A549 (cell line): ENCODE measurements around the gene CENPB. TPM values are rescaled to one million over a fixed set of nuclear protein-coding genes. Genes with fewer than 3 reads are reported as not detected.

Source experiments
- ATAC-seq, 2 experiments: fragments of 200-7000 bp in 1 of 2; fragments of >200 bp in 1 of 2; cut with Nextera tagmentation in 1 of 2; cut with Tn5 transposase in 1 of 2; 3 replicates each; pipeline versions ENCODE4 v1.8.0 to v1.9.1; 2018 to 2020; ENCODE audit warnings: mild to moderate bottlenecking in 1 of 2, moderate library complexity in 1 of 2
- CTCF ChIA-PET: fragments of 300-600 bp; sonication (Branson Sonifier 250); formaldehyde crosslinking; extraction: SDS; loops from one replicate; lab custom pipeline; 2021; ENCODE audit warnings: antibody characterized with exemption, inconsistent platforms; lab: Yijun Ruan, JAX
- POLR2A ChIA-PET: fragments of 350-600 bp; formaldehyde crosslinking; extraction: SDS; loops from one replicate; lab custom pipeline; 2021; ENCODE audit warnings: antibody characterized with exemption, inconsistent platforms; lab: Yijun Ruan, JAX
- DNase-seq, 2 experiments: peaks; one replicate each; pipeline versions ENCODE4 v3.0.0 to v3.0.0-alpha.2; 2011 to 2016; ENCODE audit warnings: low read depth in 1 of 2, low spot score in 1 of 2
- FAIRE-seq: peaks from 2 replicates; lab custom pipeline; 2011; peaks lifted over from hg19 to GRCh38; lab: Jason Lieb, UNC
- H3K27ac ChIP-seq, 2 experiments: fragments of >200 bp; sonication (Bioruptor Twin); formaldehyde crosslinking; 3 replicates each; pipeline ENCODE4 v1.5.1; 2016 to 2017
- H3K4me1 ChIP-seq: fragments of >200 bp; sonication (Bioruptor Twin); formaldehyde crosslinking; 3 replicates; pipeline ENCODE4 v1.6.1; 2016
- H3K4me2 ChIP-seq: fragments of >200 bp; sonication (Bioruptor Twin); formaldehyde crosslinking; 3 replicates; pipeline ENCODE4 v1.6.1; 2016
- H3K4me3 ChIP-seq: fragments of >200 bp; sonication (Bioruptor Twin); formaldehyde crosslinking; 3 replicates; pipeline ENCODE4 v1.5.1; 2016
- H3K9me3 ChIP-seq: fragments of >200 bp; sonication (Bioruptor Twin); formaldehyde crosslinking; 3 replicates; pipeline ENCODE4 v1.6.1; 2016
- EHF ChIP-seq: fragments of 250-450 bp; sonication (Bioruptor Pico); IDR thresholded peaks from 2 replicates; pipeline ENCODE4 v1.5.0; 2020; ENCODE audit warnings: mild to moderate bottlenecking
- EHMT2 ChIP-seq: fragments of 200-600 bp; sonication (generic); IDR thresholded peaks from 2 replicates; pipeline ENCODE4 v1.6.1; 2016; ENCODE audit warnings: antibody characterized with exemption, low read depth, mild to moderate bottlenecking, moderate library complexity
- EP300 ChIP-seq, 2 experiments: fragments of >200 bp; sonication (Bioruptor Twin); formaldehyde crosslinking; IDR thresholded peaks; 2 replicates in 1 of 2; 3 replicates in 1 of 2; pipeline ENCODE4 v1.6.1; 2016 to 2017
- ESRRA ChIP-seq: fragments of 150-350 bp; IDR thresholded peaks from 2 replicates; pipeline ENCODE4 v1.6.1; 2014; ENCODE audit warnings: mild to moderate bottlenecking, low read length, borderline replicate concordance
- FOSB ChIP-seq: fragments of 250-450 bp; sonication (Bioruptor Pico); IDR thresholded peaks from 2 replicates; pipeline ENCODE4 v1.5.0; 2020; ENCODE audit warnings: mild to moderate bottlenecking, moderate library complexity
- FOXS1 ChIP-seq: fragments of 250-450 bp; sonication (Bioruptor Pico); IDR thresholded peaks from 2 replicates; pipeline ENCODE4 v1.5.0; 2020; ENCODE audit warnings: mild to moderate bottlenecking, moderate library complexity
- GATA3 ChIP-seq: IDR thresholded peaks from 2 replicates; pipeline ENCODE4 v1.6.1; 2012; ENCODE audit warnings: borderline replicate concordance
- HEYL ChIP-seq: fragments of 250-450 bp; sonication (Bioruptor Pico); IDR thresholded peaks from 2 replicates; pipeline ENCODE4 v1.8.0; 2021; ENCODE audit warnings: mild to moderate bottlenecking, moderate library complexity
- HOXA7 ChIP-seq: fragments of 250-450 bp; sonication (Bioruptor Pico); IDR thresholded peaks from 2 replicates; pipeline ENCODE4 v1.5.0; 2020; ENCODE audit warnings: mild to moderate bottlenecking, moderate library complexity
- HOXB5 ChIP-seq: fragments of 250-450 bp; sonication (Bioruptor Pico); IDR thresholded peaks from 2 replicates; pipeline ENCODE4 v1.5.0; 2020; ENCODE audit warnings: mild to moderate bottlenecking, moderate library complexity
- JUN ChIP-seq, 2 experiments: fragments of >200 bp; sonication (Bioruptor Twin); formaldehyde crosslinking; IDR thresholded peaks; 2 replicates in 1 of 2; 3 replicates in 1 of 2; pipeline ENCODE4 v1.6.1; 2016 to 2017
- JUNB ChIP-seq: fragments of >200 bp; sonication (Bioruptor Twin); formaldehyde crosslinking; IDR thresholded peaks from 2 replicates; pipeline ENCODE4 v1.6.1; 2016
- MYC ChIP-seq: IDR thresholded peaks from 2 replicates; pipeline ENCODE4 v1.6.1; 2012; ENCODE audit warnings: mild to moderate bottlenecking, inconsistent platforms, low read length, improper control_type of control experiment, borderline replicate concordance
- PHF8 ChIP-seq: fragments of 200-600 bp; sonication (generic); IDR thresholded peaks from 2 replicates; pipeline ENCODE4 v1.6.1; 2016; ENCODE audit warnings: low read depth, mild to moderate bottlenecking, antibody characterized with exemption, moderate library complexity, borderline replicate concordance
- POLR2A ChIP-seq: IDR thresholded peaks from 2 replicates; pipeline ENCODE4 v1.6.1; 2012; ENCODE audit warnings: mild to moderate bottlenecking, low read length
- POLR2AphosphoS2 ChIP-seq: conservative IDR thresholded peaks from 2 replicates; pipeline ENCODE4 v1.6.1; 2012; ENCODE audit warnings: low read length, improper control_type of control experiment, inconsistent platforms
- RAD21 ChIP-seq, 2 experiments: fragments of >200 bp in 1 of 2; sonication (Bioruptor Twin) in 1 of 2; formaldehyde crosslinking in 1 of 2; IDR thresholded peaks in 1 of 2; conservative IDR thresholded peaks in 1 of 2; 2 replicates in 1 of 2; 3 replicates in 1 of 2; pipeline ENCODE4 v1.6.1; 2012 to 2018; ENCODE audit warnings: inconsistent platforms in 1 of 2
- RARB ChIP-seq: fragments of 250-450 bp; sonication (Bioruptor Pico); IDR thresholded peaks from 2 replicates; pipeline ENCODE4 v1.8.0; 2021; ENCODE audit warnings: mild to moderate bottlenecking, moderate library complexity
- RCOR1 ChIP-seq: fragments of 150-350 bp; IDR thresholded peaks from 2 replicates; pipeline ENCODE4 v1.6.1; 2014; ENCODE audit warnings: antibody characterized with exemption, low read length, low read depth
- RNF2 ChIP-seq: fragments of 200-600 bp; sonication (generic); IDR thresholded peaks from 2 replicates; pipeline ENCODE4 v1.6.1; 2016; ENCODE audit warnings: low read depth, mild to moderate bottlenecking, antibody characterized with exemption, moderate library complexity, borderline replicate concordance
- SMC3 ChIP-seq: fragments of >200 bp; sonication (Bioruptor Twin); formaldehyde crosslinking; IDR thresholded peaks from 3 replicates; pipeline ENCODE4 v1.6.1; 2018; ENCODE audit warnings: inconsistent platforms
- TFCP2L1 ChIP-seq: fragments of 250-450 bp; sonication (Bioruptor Pico); IDR thresholded peaks from 2 replicates; pipeline ENCODE4 v1.5.0; 2021; ENCODE audit warnings: mild to moderate bottlenecking
- ZFP36 ChIP-seq: fragments of 450-650 bp; IDR thresholded peaks from 2 replicates; pipeline ENCODE4 v1.6.1; 2014; ENCODE audit warnings: borderline replicate concordance; ENCODE audit not compliant: partially characterized antibody
- WGBS: methylation state at CpG from one replicate; pipeline ENCODE4 v1.1.6; 2017; ENCODE audit errors: missing lambda C conversion rate; 5-methylcytosine and 5-hydroxymethylcytosine counted together
- polyA plus RNA-seq, 4 experiments: library from polyadenylated mRNA; depleted of rRNA in 3 of 4; stranded (reverse); fragments of >200 nt; fragmentation: RNase III in 1 of 4; extraction: RNeasy Plus Mini Kit Qiagen cat#74134 plus additional on column Dnase treatment in 1 of 4; gene quantifications; 2 replicates in 3 of 4; 3 replicates in 1 of 4; pipeline ENCODE4 v1.2.3, GENCODE V29; 2011 to 2017
- TF ChIP-seq, protein P1 (sequence below): fragments of 150-350 bp; IDR thresholded peaks from 2 replicates; pipeline ENCODE4 v1.6.1; 2014; ENCODE audit warnings: low read depth, mild to moderate bottlenecking, low read length
- TF ChIP-seq, protein P2 (sequence below): IDR thresholded peaks from 2 replicates; pipeline ENCODE4 v1.6.1; 2012
- TF ChIP-seq, protein P3 (sequence below): fragments of >200 bp; sonication (Bioruptor Twin); formaldehyde crosslinking; IDR thresholded peaks from 2 replicates; pipeline ENCODE4 v1.6.1; 2016
- TF ChIP-seq, protein P4 (sequence below): fragments of 250-450 bp; sonication (Bioruptor Pico); IDR thresholded peaks from 2 replicates; pipeline ENCODE4 v1.5.0; 2021; ENCODE audit warnings: mild to moderate bottlenecking, moderate library complexity, borderline replicate concordance

CENPB gene
- polyA plus RNA-seq, 2 of the 4 experiments (the other 2 are of a cell fraction) = 42.6 to 106 TPM

DNA sequence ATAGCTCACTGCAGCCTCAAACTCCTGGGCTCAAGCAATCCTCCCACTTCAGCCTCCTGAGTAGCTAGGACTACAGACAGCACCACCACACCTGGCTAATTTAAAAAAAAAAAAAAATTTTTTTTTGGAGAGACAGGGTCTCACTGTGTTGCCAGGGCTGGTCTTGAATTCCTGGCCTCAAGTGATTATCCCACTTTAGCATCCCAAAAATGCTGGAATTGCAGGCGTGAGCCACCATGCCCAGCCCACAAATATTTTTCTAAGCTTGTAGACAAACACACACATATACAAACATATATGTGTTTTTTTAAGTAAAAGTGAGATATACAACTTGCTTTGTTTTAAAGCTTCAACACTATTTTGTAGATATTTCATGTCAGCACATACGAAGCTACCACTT, 43.3 kb downstream of the CENPB start:
- DNase-seq (no peak), FAIRE-seq (no peak), ATAC-seq (no peak)
- TF ChIP-seq, protein P1, sequence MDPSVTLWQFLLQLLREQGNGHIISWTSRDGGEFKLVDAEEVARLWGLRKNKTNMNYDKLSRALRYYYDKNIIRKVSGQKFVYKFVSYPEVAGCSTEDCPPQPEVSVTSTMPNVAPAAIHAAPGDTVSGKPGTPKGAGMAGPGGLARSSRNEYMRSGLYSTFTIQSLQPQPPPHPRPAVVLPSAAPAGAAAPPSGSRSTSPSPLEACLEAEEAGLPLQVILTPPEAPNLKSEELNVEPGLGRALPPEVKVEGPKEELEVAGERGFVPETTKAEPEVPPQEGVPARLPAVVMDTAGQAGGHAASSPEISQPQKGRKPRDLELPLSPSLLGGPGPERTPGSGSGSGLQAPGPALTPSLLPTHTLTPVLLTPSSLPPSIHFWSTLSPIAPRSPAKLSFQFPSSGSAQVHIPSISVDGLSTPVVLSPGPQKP = no peak
- TF ChIP-seq HEYL (CRISPR knock-in tag) (no peak), GATA3 (no peak), PHF8 (no peak)
- CTCF ChIA-PET = interaction anchor here (5.2 to 72.1 kb wide), 5 partner anchors 4 to 65 kb away, joined by 36 to 2233 read pairs (median 1634); partner anchors contain the start of genes ADAM33, ADISSP, CENPB and GFRA4
- Histone ChIP-seq H3K4me2 (no peak overlapping the region), H3K4me1 (peaks cover 12% of the 10 kb centered on the region; the same call in 2 of the 3 replicates), H3K4me3 (no peak overlapping the region), H3K27ac (no peak overlapping the region), H3K9me3 (no peaks in the 10 kb centered on the region)
- WGBS = 85% methylated on average over 2 of the region's 2 CpGs
- POLR2A ChIA-PET = no interaction called here

DNA sequence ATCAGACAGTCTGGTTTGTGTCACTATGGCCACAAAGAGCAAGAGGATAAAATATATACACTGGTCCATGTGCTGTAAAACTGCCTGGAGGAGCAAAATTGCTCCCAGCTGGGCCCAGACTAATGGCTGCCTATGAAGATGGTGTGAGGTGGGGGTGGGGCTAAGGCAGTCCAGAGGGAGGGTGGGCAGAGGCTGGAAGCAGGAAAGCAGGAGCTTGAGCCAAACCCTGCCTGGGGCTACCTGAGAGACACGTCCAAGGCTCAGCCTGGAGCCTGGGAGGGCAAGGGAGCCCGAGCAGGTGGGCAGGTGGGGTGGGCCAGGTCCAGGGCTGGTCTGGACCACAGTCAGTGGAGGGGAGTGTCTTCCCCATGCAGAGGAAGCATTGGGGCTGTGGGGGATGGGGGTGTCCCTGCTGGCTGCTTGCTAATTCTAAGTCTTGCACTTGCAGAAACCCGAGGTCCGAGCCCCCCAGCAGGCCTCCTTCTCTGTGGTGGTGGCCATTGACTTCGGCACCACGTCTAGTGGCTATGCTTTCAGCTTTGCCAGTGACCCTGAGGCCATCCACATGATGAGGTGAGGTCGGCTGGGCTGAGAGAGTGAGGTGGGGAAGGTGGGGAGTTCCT, 44.6 kb downstream of the CENPB start:
- DNase-seq (no peak), ATAC-seq (no peak), FAIRE-seq (no peak)
- ChIA-PET CTCF (interaction anchor here (0.7 to 72.1 kb wide), 7 partner anchors 6 to 1706 kb away, joined by 3 to 2233 read pairs (median 169); partner anchors contain the start of genes ADAM33, ADISSP, AP5S1 and CENPB), POLR2A (interaction anchor here (0.9 kb wide), 1 partner anchor 8 kb away, joined by 3 read pairs; no protein-coding TSS in a partner anchor)
- H3K4me3 ChIP-seq = no peak overlapping the region
- 74% methylated on average over 7 of the region's 7 CpGs for whole genome bisulfite sequencing
- H3K27ac ChIP-seq = no peak overlapping the region
- no peaks in the 10 kb centered on the region for H3K9me3 ChIP-seq
- H3K4me1 ChIP-seq = peaks cover 18% of the 10 kb centered on the region; the same call in 2 of the 3 replicates
- TF ChIP-seq HOXB5 (CRISPR knock-in tag) (no peak), RARB (CRISPR knock-in tag) (no peak), RAD21 (conservative IDR thresholded peaks at IDR 0.05 in 1 of 2, IDR thresholded peaks at IDR 0.05 in 1 of 2) (no peak), TFCP2L1 (no peak), EP300 (IDR thresholded peaks at IDR 0.05) (no peak), RNF2 (no peak), EHF (CRISPR knock-in tag) (no peak), SMC3 (no peak), POLR2A (no peak), ESRRA (no peak)
- TF ChIP-seq, protein P2, sequence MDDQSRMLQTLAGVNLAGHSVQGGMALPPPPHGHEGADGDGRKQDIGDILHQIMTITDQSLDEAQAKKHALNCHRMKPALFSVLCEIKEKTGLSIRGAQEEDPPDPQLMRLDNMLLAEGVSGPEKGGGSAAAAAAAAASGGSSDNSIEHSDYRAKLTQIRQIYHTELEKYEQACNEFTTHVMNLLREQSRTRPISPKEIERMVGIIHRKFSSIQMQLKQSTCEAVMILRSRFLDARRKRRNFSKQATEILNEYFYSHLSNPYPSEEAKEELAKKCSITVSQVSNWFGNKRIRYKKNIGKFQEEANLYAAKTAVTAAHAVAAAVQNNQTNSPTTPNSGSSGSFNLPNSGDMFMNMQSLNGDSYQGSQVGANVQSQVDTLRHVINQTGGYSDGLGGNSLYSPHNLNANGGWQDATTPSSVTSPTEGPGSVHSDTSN = no peak
- TF ChIP-seq, protein P3, sequence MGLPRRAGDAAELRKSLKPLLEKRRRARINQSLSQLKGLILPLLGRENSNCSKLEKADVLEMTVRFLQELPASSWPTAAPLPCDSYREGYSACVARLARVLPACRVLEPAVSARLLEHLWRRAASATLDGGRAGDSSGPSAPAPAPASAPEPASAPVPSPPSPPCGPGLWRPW = no peak
- no peak overlapping the region for H3K4me2 ChIP-seq

DNA sequence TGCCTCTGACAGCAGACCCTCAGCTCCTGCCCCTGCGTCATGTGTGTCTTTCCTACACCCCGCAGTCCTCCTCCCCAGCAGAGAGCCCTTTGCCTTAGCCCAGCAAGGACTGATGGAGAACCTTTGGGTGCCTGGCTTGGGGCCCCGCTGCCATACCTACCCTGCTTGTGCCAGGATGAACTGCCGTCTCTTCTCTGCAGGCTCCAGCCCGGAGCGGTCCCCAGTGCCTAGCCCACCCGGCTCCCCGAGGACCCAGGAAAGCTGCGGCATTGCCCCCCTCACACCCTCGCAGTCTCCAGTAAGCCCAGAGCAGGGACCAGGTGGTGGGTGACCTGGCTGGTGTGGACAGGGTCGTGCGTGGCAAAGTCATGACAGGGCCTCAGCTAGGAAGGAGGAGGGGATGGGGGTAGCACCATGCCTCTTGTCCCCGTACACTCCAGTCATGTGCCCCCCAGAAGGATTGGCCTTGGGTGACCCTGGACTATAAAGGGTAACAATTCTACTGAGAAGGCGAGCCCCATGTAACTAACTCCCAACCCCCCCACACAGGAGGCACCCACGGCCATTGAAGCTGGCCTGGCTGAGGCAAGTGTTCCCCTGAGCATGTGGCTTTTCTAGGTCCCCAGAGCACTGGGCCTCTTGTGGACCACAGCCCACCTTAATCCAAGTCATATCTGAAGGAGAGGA, 45.8 kb downstream of the CENPB start:
- ChIA-PET CTCF (interaction anchor here (0.5 to 72.1 kb wide), 9 partner anchors 7 to 1761 kb away, joined by 3 to 2233 read pairs (median 36); partner anchors contain the start of genes ADAM33, ADISSP, AP5S1 and CENPB), POLR2A (interaction anchor here (0.9 kb wide), 2 partner anchors 9 to 64 kb away, joined by 3 read pairs; no protein-coding TSS in a partner anchor)
- DNase-seq = no peak
- Histone ChIP-seq H3K4me3 (no peak overlapping the region), H3K27ac (no peak overlapping the region), H3K4me2 (no peak overlapping the region), H3K9me3 (no peaks in the 10 kb centered on the region), H3K4me1 (peaks cover 18% of the 10 kb centered on the region; the same call in 2 of the 3 replicates)
- WGBS = 81% methylated on average over 13 of the region's 15 CpGs
- no peak for ATAC-seq
- FAIRE-seq = no peak
- no peak for TF ChIP-seq PHF8
- TF ChIP-seq, protein P4, sequence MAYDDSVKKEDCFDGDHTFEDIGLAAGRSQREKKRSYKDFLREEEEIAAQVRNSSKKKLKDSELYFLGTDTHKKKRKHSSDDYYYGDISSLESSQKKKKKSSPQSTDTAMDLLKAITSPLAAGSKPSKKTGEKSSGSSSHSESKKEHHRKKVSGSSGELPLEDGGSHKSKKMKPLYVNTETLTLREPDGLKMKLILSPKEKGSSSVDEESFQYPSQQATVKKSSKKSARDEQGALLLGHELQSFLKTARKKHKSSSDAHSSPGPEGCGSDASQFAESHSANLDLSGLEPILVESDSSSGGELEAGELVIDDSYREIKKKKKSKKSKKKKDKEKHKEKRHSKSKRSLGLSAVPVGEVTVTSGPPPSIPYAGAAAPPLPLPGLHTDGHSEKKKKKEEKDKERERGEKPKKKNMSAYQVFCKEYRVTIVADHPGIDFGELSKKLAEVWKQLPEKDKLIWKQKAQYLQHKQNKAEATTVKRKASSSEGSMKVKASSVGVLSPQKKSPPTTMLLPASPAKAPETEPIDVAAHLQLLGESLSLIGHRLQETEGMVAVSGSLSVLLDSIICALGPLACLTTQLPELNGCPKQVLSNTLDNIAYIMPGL (CRISPR knock-in tag) = no peak
- no peak for TF ChIP-seq MYC
- TF ChIP-seq JUN (IDR thresholded peaks at IDR 0.05) = no peak
- no peak for TF ChIP-seq RCOR1
- TF ChIP-seq HOXA7 (CRISPR knock-in tag) = no peak
- TF ChIP-seq JUNB = no peak
- no peak for TF ChIP-seq ZFP36
- TF ChIP-seq FOXS1 (CRISPR knock-in tag) = no peak
- no peak for TF ChIP-seq POLR2A
- no peak for TF ChIP-seq POLR2AphosphoS2
- no peak for TF ChIP-seq FOSB (CRISPR knock-in tag)
- no peak for TF ChIP-seq EHMT2
